ENCODE results near the gene GBX1.

The GBX1 gene

DNA sequence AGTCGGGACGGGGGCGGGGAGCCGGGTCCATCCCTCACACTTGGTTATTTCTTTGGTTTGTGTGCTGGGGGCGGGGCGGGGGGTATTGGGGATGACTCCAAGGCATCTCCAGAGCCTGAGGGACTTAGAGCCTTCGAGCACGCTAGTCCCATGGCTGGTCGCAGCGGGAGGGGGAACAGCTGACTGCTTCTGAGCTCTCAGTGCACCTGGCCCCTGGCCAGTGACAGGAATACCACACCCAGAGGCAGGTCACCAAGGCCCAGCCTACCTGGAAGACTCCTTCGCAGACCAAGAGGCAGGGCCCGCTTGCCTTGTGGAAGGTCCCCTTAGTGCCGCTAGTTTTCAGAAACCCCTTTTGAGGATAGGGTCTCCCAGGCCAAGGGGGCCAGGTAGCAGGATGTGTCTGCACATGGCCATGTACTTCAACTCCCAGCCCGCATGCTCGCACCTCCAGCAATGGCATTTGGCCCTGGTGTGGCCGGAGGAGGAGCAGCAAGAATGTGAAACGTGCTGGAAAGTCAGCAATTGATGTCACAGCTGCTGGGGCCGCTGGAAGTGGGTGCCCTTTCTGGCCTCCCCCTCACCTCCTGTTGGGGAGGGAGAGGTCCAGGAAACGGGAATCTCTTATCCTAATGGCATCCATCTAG lies 40.9 kb downstream of the GBX1 start:
- no peak for DNase-seq (ENCODE audit: low read depth)

GRCh38 chr7:151125846-151126481 lies 41.5 kb downstream of the GBX1 start:
- DNase-seq (ENCODE audit: low read depth), result no peak

DNA sequence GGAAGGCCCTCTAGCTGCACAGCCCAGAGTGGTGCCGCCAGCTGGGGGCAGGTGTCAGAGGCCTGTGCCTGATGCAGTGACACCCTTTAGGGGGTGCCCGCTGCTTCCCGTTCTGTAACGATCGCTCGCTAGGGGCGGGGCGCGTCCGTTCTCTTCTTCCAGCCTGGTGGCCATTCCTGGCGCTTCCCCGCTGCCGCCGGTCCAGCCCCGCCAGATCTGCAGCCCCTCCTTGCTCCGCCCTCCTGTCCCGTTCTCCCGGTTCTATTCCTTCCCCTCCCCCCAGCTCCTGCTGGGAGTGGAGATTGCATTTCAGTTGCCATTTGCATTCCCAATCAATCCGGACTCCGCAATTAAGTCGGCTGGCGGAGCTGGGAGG lies 42.0 kb downstream of the GBX1 start:
- no peak for DNase-seq (ENCODE audit: low read depth)

DNA sequence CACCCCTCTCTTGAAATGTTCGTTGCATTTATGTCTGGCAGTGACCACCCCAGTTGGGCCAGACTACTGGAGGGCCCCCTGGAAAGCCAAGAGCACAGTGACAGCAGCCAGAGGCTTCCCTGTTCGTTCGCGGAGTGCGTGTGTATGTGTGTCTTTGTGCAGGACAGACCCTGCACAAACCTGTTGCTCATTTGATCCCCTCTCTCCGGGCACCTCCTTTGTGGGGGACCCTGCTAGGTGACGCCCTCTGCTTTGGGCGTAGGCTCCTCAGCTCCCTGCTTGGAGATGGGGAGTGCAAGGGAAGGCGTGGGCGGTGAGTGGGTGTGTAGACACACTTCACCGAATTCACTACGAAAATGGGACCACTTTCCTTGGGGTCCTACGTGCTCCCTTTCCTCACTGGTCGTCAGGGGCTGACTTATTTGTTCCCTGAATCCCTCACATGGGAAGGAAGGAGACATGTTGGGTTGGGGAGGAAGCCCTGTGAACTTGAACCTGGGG lies 42.5 kb downstream of the GBX1 start:
- DNase-seq (ENCODE audit: low read depth), result no peak

- DNase-seq (ENCODE audit: low read depth), result no peak
Observed at GRCh38 chr7:151124481-151124880, 43.0 kb downstream of the GBX1 start.

GRCh38 chr7:151123822-151124464 lies 43.6 kb downstream of the GBX1 start:
- DNase-seq (ENCODE audit: low read depth), result peak; percentile 70

DNA sequence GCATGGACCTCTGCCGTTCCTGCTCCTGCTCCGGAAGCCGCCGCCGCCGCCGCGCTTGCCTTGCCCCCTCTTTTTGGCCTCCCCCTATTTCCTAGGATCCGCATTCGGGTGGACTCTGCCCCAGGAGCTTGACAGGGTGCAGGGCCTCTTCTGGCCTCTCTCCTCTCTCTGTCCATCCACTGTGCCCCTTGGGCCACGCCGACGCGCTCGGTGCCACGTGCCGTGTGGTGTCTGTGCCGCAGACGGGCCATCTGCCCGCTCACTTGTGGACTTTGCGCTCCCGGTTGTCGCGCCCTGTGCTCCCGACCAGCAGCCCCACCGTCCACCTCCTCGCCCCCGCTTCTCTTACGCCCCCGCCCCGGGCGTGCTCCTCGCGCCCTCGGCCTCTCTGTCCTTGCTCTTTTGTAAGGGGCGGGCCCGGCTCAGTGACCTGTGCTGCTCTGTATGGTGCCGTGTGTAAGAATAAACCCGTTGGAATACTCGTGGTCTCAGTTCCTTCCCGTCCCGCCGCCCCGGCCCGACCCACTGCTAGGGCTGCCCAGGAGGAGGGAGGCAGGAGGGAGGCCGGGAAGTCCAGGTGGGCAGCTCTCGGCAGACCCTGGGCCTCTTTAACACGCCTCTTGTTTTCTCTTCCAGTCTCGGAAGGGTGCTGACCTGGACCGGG lies 44.2 kb downstream of the GBX1 start:
- DNase-seq (ENCODE audit: low read depth), result no peak

DNA sequence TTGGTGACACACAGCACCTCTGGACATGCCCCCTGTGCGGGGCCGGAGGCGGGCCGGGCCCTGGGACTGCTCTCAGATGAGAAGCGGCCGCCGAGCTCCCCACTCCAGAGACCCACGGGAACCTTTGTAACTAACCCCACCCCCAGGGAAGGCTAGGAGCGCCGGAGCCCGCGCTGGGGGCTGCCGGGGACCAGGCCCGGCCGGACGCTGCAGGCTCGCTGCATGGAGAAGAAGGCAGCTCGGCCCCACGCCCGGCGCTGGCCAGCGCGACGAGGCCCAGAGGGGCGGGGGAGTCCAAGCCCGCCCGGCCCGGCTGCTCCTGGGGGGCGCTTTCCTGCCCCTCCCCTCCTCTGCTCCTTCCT lies 44.7 kb downstream of the GBX1 start:
- no peak for DNase-seq (ENCODE audit: low read depth)

- no peak for DNase-seq (ENCODE audit: low read depth)
Observed at GRCh38 chr7:151122276-151122675, 45.2 kb downstream of the GBX1 start.

- no peak for DNase-seq (ENCODE audit: low read depth)
Observed at GRCh38 chr7:151121380-151122170, 45.9 kb downstream of the GBX1 start.

DNA sequence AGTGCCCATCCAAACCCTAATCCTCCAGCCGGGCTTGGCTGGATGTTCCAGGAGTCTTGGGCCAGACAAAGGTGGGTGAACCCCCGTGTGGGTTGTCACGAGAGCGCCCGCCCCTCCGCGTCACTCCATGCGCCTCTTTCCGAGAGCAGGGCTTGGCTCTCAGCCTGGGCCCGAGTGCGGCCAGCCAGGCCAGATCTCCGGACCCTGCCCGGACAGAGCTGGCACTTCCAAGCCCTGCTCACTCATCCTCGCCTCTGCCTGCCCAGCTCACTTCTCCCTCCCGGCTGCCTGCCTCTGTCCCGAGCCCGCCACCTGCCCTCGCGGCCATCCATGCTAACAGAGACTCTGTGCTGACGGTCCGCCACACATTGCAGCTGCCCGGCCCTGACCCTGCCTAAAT lies 46.6 kb downstream of the GBX1 start:
- no peak for DNase-seq (ENCODE audit: low read depth)

DNA sequence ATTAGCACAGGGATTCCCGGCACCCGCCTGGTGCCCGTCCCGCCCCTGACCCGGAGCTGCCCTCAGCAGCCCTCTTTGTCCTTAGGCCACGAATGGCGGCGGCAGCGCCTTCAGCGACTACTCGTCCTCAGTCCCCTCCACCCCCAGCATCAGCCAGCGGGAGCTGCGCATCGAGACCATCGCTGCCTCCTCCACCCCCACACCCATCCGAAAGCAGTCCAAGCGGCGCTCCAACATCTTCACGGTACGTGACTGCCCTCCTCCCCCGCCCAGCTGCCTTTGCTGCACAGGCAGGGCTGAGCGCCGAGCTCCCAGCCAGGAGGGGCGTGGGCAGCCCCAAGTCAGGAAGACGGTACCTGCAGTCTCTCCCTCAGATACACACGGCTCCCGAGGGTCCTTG lies 47.6 kb downstream of the GBX1 start:
- DNase-seq (ENCODE audit: low read depth), result no peak

GRCh38 chr7:151119055-151119415 lies 48.5 kb downstream of the GBX1 start:
- no peak for DNase-seq (ENCODE audit: low read depth)

DNA sequence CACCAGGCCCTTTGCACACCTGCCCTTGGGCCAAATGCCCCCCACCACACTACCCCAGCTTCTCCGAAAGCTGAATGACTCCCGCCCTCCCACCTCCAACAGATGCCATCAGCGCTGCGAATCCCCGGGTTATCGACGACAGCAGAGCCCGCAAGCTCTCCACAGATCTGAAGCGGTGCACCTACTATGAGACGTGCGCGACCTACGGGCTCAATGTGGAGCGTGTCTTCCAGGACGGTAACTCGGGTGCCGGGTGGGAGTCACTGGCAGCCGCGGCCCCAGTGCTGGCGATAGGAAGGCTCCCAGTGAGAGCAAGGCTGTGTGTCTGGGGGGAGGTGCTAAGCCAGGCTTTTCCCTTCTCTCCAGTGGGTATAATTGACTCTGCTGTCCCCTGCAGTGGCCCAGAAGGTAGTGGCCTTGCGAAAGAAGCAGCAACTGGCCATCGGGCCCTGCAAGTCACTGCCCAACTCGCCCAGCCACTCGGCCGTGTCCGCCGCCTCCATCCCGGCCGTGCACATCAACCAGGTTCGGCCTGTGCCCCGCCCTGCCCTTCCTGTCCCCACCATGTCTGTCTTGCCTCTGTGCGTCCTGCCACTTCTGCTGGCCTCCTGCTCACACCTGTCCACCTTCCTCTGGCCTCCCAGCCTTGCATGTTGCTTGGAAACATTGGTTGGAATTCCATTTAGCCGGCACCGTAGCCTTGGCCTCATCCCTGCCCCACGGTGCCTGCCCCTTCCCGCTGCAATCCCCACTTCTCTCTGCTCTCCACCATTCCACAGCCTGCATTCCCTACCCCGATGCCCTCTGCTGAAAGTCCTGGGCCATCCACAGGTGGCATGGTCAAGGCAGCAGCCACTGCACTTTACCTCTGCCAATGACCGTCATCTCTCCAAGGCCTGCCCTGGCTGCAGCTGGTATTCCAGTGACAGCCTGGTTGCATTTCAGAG lies 49.1 kb downstream of the GBX1 start:
- no peak for DNase-seq (ENCODE audit: low read depth)

- DNase-seq (ENCODE audit: low read depth), result no peak
Observed at GRCh38 chr7:151117565-151117964, 49.9 kb downstream of the GBX1 start.

DNA sequence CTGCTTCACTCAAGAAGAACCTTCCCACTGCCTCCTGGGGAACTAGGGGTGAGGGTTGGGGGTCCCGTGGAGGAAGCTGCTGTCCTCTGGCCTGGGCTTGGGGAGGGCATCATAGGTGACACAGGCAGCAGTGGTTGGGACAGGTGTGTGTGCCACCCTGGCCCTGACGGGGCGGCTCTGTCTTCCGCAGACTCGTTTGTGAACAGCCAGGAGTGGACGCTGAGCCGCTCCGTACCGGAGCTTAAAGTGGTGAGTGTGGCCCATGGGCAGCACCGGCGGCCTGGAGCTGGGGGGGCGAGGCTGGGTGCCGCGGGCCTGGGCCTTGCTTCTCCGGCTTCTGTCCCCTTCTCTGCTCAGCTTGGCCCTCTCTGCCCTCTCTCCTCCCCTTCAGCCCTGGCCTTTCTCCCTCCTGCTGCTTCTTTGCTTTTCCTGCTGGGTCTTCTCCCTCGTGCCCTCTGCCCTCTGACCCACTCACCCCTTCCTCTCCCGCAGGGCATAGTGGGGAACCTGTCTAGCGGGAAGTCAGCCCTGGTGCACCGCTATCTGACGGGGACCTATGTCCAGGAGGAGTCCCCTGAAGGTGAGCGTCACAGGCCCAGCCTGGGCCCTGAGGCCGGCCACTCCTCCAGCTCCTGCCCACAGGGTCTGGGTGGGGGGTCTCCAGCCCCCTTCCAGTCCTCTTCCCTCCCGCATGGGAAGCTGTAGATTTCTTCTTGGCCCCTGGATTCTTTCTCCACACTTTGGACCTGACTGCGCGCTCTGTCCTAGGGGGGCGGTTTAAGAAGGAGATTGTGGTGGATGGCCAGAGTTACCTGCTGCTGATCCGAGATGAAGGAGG lies 50.7 kb downstream of the GBX1 start:
- DNase-seq (ENCODE audit: low read depth), result no peak

GRCh38 chr7:151115836-151116418 lies 51.6 kb downstream of the GBX1 start:
- DNase-seq (ENCODE audit: low read depth), result no peak

GRCh38 chr7:151115121-151115835 lies 52.2 kb downstream of the GBX1 start:
- DNase-seq (ENCODE audit: low read depth), result no peak

All from activated gamma-delta T cell treated with anti-CD3 and anti-CD28 coated beads, Interleukin-2, amount 50 U/mL, for 16 hours (primary cell).